ENCODE data around the gene SLC27A1. TPM values are rescaled to one million over a fixed set of nuclear protein-coding genes. Genes with fewer than 3 reads are reported as not detected.

Gene SLC27A1
- total and polyA plus RNA-seq, 9 of the 15 experiments (the other 6 are each of a cell fraction or from before 2014, with no cell fraction given) = 0.06 to 3.0 (median 1.1) TPM

- TF ChIP-seq, protein P1, sequence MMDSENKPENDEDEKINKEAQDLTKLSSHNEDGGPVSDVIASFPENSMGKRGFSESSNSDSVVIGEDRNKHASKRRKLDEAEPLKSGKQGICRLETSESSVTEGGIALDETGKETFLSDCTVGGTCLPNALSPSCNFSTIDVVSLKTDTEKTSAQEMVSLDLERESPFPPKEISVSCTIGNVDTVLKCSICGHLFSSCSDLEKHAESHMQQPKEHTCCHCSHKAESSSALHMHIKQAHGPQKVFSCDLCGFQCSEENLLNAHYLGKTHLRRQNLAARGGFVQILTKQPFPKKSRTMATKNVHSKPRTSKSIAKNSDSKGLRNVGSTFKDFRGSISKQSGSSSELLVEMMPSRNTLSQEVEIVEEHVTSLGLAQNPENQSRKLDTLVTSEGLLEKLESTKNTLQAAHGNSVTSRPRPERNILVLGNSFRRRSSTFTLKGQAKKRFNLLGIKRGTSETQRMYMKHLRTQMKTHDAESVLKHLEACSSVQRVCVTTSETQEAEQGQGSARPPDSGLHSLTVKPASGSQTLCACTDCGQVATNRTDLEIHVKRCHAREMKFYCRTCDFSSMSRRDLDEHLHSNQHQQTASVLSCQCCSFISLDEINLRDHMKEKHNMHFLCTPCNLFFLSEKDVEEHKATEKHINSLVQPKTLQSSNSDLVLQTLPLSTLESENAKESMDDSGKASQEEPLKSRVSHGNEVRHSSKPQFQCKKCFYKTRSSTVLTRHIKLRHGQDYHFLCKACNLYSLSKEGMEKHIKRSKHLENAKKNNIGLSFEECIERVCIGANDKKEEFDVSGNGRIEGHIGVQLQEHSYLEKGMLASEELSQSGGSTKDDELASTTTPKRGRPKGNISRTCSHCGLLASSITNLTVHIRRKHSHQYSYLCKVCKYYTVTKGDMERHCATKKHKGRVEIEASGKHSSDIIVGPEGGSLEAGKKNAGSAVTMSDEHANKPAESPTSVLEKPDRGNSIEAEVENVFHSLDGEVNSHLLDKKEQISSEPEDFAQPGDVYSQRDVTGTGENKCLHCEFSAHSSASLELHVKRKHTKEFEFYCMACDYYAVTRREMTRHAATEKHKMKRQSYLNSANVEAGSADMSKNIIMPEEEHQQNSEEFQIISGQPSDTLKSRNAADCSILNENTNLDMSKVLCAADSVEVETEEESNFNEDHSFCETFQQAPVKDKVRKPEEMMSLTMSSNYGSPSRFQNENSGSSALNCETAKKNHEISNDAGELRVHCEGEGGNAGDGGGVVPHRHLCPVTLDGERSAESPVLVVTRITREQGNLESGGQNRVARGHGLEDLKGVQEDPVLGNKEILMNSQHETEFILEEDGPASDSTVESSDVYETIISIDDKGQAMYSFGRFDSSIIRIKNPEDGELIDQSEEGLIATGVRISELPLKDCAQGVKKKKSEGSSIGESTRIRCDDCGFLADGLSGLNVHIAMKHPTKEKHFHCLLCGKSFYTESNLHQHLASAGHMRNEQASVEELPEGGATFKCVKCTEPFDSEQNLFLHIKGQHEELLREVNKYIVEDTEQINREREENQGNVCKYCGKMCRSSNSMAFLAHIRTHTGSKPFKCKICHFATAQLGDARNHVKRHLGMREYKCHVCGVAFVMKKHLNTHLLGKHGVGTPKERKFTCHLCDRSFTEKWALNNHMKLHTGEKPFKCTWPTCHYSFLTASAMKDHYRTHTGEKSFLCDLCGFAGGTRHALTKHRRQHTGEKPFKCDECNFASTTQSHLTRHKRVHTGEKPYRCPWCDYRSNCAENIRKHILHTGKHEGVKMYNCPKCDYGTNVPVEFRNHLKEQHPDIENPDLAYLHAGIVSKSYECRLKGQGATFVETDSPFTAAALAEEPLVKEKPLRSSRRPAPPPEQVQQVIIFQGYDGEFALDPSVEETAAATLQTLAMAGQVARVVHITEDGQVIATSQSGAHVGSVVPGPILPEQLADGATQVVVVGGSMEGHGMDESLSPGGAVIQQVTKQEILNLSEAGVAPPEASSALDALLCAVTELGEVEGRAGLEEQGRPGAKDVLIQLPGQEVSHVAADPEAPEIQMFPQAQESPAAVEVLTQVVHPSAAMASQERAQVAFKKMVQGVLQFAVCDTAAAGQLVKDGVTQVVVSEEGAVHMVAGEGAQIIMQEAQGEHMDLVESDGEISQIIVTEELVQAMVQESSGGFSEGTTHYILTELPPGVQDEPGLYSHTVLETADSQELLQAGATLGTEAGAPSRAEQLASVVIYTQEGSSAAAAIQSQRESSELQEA (IDR thresholded peaks at IDR 0.05; ENCODE audit: low read depth) = peak; percentile 72
- no peak for TF ChIP-seq MEF2D (tag; conservative IDR thresholded peaks at IDR 0.05; ENCODE audit: low read depth)
- no peak for TF ChIP-seq PHB (CRISPR knock-in tag; IDR thresholded peaks at IDR 0.05)
- no peak for TF ChIP-seq DDX20 (tag; IDR thresholded peaks at IDR 0.05; ENCODE audit: low read depth)
- TF ChIP-seq ETV5 (CRISPR knock-in tag; IDR thresholded peaks at IDR 0.05; ENCODE audit: low read depth) = no peak
- TF ChIP-seq, protein P2, sequence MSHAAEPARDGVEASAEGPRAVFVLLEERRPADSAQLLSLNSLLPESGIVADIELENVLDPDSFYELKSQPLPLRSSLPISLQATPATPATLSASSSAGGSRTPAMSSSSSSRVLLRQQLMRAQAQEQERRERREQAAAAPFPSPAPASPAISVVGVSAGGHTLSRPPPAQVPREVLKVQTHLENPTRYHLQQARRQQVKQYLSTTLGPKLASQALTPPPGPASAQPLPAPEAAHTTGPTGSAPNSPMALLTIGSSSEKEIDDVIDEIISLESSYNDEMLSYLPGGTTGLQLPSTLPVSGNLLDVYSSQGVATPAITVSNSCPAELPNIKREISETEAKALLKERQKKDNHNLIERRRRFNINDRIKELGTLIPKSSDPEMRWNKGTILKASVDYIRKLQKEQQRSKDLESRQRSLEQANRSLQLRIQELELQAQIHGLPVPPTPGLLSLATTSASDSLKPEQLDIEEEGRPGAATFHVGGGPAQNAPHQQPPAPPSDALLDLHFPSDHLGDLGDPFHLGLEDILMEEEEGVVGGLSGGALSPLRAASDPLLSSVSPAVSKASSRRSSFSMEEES (CRISPR knock-in tag; IDR thresholded peaks at IDR 0.05) = no peak
- TF ChIP-seq ZNF121 (CRISPR knock-in tag; conservative IDR thresholded peaks at IDR 0.05) = no peak
- no peak for TF ChIP-seq ZNF324 (CRISPR knock-in tag; IDR thresholded peaks at IDR 0.05)
- TF ChIP-seq NEUROD1 (IDR thresholded peaks at IDR 0.05; ENCODE audit: borderline replicate concordance, low read depth, low read length, partially characterized antibody) = peak; percentile 51
- TF ChIP-seq MXD1 (CRISPR knock-in tag; IDR thresholded peaks at IDR 0.05; ENCODE audit: borderline replicate concordance, poor library complexity, severe bottlenecking) = no peak
- TF ChIP-seq BRD4 (IDR thresholded peaks at IDR 0.05) = no peak
- no peak for TF ChIP-seq POLR3G (IDR thresholded peaks at IDR 0.05; ENCODE audit: extremely low read depth, insufficient read length, insufficient replicate concordance)
- TF ChIP-seq JUNB (CRISPR knock-in tag; conservative IDR thresholded peaks at IDR 0.05) = no peak
- no peak for TF ChIP-seq MIER1 (IDR thresholded peaks at IDR 0.05; ENCODE audit: low read depth)
- TF ChIP-seq GABPB2 (CRISPR knock-in tag; conservative IDR thresholded peaks at IDR 0.05) = no peak
- 0 out of 2 replicates have a peak, but pooled peaks have one; percentile 41 for TF ChIP-seq ZNF212 (CRISPR knock-in tag; IDR thresholded peaks at IDR 0.05)
- TF ChIP-seq NFIX (CRISPR knock-in tag; IDR thresholded peaks at IDR 0.05; ENCODE audit: low read depth) = no peak
- peak; percentile 76 for TF ChIP-seq NFYB (IDR thresholded peaks at IDR 0.05; ENCODE audit: extremely low read depth, insufficient read length)
Observed at GRCh38 chr19:17470068-17470841, at the start of gene SLC27A1 (continued).
